ENCODE measurements around the gene DYRK1A.

DYRK1A gene

DNA sequence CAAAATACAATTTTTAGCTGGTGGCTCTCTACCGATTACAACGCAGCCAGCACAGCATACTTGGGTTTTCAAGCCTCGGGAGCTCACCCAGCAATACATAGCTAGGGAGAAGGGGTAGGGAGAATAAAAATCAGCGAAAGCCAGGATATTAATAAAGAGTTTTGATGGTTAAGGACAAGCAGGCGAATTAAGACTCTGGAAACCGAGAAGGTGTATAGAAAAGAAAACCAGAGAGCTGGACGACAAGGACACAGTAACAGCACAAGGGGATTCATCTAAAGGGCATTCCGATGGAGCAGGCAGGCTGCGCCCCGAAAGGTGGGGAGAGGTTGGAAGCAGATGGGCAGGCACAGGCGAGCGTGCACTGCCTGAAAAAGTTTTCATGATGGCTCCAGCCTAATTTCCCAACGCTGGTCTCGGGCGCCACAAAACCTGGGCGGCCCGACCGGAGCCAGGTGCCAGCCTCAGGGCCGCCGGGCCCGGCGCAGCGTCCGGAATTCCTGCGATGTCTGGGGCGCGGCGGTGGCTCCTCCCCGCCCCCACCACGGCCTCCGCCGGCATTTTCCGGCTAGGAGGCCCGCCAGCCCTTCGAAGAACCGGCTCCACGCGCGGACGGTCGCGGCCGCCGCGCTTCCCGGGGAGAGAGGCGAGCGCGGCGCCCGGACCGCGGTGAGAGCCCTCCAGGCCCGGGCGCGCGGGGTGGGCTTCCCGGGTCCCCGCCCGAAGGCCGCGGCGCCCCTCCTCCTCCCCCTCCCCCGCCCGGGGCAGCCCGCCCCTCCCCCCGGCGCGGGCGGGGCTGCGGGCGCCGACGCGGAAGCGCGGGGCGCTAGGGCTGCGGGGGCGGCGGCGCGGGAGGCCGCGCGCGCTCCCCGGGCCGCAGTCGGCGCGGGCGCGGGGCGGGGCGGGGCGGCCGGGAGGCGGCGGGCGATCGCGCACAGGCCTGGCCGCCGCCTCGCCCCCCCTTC is 774 bp upstream of the DYRK1A start:
- DNase-seq, result peak; percentile 45 to 61

GRCh38 chr21:37367336-37367702 is 746 bp downstream of the DYRK1A start:
- peak in 1 of 2 donors; percentile 13 for DNase-seq

DNA sequence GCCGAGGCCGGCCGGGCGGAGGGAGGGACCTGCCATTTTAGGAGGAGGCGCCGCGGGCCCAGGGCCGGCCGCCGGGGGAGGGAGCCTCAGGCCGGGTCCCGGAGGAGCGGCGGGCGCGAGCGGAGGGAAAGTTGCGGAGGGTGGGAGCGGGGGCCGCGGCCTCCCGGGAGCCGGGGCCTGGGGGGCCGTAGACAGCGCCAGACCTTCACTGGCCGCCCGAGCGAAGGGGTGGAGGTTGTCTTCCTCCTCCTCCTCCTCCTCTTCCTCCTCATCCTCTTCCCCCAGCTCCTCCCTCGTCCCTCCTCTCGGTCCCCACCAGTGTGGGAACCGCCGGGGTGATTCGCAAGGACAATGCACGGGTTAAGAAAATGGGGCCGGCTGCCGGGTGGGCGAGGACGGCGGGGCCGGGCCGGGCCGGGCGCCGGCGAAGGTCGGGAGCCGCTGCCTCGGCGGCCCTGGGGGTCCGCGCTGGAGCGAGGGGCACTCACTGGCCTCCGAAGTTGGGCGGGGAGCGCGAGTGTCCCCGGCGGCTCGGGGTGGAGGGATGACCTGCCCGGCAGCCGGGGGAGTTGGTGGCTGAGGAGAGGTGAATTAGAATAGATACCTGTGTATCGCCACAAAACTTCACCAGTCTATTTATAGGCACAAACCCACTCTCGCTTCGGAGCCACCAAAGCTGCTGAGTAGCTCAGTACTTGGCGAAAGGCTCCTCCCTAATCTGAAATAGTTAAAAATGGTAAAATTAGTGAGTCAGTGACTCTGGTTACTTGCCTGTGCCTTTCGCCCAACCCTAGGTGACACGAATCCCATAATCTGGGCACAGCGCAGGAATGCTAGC is 1.3 kb downstream of the DYRK1A start:
- DNase-seq, result peak; percentile 20 to 21

- DNase-seq, result no peak
Measured at GRCh38 chr21:37368541-37369279, 2.1 kb downstream of the DYRK1A start.

- DNase-seq, result no peak
Measured at GRCh38 chr21:37369307-37369854, 2.8 kb downstream of the DYRK1A start.

GRCh38 chr21:37370152-37371040 is 3.8 kb downstream of the DYRK1A start:
- no peak for DNase-seq

DNA sequence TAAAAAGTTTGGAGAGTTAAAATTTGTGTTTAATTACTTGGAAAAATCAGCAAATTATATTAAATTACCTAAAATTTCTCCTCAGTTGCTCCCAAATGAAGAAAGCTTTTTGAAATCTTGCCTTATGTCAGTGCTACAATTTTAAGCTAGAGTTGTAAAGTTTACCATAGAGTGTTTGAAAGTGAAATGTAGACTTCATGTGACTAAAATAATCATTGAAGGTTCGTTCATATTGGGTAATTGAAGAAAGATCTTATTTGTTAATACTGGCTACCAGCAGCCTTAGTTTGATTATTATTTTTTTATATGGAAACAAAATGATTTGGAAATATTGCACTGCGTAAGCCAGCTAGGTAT is 4.4 kb downstream of the DYRK1A start:
- DNase-seq, result no peak

GRCh38 chr21:37372127-37372731 is 5.7 kb downstream of the DYRK1A start:
- no peak for DNase-seq

GRCh38 chr21:37372951-37373350 is 6.4 kb downstream of the DYRK1A start:
- no peak for DNase-seq

DNA sequence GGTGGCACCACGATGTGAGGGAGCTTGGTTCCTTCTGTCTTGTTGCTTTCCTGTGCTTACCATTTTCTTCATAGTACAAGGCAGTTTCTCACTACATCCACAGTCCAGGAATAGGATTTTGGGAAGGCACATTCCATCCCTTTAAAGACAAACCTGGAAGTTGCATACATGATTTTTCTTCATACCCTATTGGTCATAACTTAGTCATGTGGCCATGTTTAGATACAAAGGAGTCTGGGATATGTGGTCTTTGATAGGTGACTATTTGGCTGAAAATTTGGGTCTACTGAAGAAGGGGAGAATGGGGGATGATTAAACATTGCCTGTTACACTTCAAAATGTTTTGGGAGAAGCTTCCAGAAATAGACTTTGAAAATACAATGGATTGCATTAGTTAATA is 7.0 kb downstream of the DYRK1A start:
- no peak for DNase-seq

DNA sequence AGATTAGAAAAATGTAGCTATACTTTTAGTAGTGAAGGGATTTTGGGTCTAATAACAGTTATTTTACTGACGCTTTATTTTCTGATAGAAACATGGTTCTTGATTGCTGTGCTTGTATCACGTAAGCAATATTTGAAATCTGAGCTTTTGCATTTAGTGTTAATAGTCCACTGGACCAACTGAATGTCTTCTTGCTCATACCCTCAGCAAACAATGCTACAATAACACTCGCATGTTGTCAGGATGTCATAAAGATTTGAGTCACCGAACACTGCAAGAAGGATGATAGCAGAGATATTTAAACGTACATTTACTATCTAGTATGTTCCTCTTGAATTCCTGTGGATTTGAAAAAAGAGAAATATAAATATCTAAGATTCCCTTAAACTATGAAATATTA is 7.5 kb downstream of the DYRK1A start:
- DNase-seq, result no peak

GRCh38 chr21:37375866-37376574 is 9.4 kb downstream of the DYRK1A start:
- DNase-seq, result no peak

DNA sequence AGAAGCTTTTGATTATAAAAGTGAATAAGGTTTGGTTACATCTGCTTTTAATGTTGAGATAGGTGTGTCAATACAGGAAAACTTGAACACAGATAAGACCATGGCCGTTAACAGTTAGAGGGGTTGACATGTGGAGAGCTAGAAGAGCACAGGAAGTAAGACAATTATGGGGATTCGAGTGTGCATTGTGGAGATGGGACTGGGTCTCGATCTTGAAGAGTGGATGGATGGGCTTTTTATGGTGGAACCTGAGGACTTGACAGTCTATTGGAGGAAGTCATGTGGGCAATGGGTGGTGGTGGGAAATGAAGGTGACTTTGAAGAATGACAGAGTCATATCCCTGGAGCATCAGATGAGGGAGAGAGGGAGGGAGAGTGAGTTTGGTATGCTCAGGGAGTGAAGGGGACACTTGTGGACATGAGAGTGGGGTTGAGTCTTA is 12.1 kb downstream of the DYRK1A start:
- no peak for DNase-seq

DNA sequence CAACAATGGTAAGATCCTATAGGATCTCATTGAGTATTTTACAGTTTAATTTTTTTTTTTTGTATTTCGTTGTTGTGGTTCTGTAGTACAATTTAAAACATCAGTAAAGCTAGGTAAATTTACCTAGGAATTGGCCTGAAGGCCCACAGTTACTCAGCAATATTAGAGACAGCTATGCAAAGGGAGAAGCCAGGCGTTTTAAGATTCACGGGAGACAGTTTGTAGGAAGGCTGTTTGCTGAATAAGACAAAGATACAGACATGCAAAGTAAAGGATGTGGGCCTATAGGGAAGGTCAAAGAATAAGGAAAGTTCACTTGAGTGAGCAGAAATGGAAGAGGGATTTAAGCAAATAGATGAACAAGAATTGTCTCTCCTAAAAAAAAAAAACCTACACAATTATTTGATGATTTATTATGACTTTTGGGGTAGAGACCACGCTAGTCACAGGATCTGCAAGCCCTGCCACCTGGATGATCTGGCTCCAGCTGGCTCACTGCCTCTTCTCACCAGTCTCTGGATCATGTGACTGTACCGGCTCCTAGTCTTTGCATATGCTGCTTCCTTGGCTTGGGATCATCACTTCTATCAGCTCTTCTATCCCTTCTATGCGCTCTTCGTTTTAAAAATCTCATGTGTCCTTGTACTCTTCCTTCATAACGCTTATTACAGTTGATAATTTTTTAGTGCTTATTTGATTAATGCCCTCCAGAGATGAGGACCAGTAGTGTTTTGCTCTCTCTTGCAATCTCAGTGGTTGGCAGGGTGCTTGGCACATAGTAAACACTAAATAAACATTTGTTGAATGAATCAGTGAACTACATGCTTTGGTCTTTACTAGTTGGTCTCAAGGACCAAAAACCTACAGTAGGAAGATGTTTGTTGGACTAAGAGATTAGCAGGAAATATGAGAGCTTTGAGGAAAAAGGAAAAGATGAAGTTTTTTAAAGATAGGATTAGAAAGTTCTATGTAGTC is 14.1 kb downstream of the DYRK1A start:
- DNase-seq, result no peak

DNA sequence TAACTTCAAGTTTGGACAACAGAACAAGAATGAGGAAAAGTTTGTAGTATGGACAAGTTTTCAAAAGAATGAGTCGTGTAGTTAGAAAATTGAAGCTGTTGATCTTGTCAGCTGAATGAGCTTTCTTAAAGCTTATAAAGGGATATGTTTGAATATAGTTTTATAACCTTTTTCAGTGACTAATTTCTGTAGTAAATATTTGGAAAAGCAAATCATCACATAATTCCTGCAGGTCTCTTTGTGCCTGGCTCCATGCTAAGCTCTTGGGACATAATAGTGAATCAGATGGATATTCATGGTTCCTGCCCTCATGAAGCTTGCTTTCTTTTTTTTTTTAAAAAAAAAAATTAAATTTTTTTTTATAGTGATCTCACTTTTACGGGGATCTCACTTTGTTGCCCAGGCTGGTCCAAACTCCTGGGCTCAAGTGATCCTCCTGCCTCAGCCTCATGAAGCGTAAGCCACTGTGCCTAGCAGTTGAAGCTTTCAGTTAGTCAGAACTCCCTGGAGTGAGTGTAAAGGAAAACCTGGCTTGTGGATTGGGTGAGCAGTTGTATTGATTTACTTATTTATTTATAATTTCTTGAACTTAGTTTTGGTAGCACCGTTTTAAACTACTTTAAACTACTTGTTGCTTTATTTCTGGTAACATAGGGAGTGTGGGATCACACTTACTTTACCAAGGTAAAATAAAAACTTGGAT is 15.5 kb downstream of the DYRK1A start:
- DNase-seq, result no peak

DNA sequence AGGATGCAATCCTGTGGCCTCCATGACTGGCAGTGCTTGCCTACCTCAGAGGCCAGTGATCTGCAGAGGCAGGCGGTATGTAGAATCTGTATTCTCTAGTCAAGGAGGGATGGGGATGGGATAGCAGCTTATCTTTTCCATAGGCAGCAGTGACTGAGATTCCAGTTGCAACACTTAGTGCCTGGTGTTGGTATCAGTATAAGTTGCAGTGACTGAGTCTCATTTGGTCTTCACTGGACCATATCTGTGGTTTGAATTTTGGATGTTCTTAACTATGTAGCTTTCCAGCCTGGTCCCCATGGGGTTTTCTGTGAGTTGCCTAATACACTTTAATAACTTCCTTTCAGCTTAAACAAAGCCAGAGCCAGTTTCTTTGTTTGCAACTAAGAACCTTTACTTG is 16.5 kb downstream of the DYRK1A start:
- no peak for DNase-seq

- no peak for DNase-seq
Measured at GRCh38 chr21:37383784-37384311, 17.3 kb downstream of the DYRK1A start.

DNA sequence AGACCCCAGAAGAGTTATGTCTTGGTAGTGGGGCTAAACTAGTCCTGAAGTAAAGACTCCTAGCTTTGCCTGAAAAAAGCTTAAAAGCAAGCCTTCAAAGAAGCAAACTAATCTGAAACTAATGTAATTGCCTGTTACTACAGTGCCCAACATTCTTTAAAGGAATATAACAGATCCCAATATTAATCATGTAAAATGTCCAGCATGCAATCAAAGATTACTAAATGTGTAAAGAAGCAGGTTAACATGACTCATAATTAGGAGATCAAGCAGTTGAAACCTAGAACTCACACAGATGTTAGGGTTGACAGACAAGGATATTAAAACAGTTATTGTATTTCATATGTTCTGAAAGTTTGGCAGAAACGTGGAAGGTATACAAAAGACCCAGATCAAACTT is 17.8 kb downstream of the DYRK1A start:
- DNase-seq, result no peak
